GM19035 (cell line): ENCODE data around the gene MYLK.
"Not testable (repeated sequence)": the region's sequence is repeated elsewhere in the genome, so short reads cannot be mapped to it uniquely, and the experiment has no call there.

Source experiments
- ATAC-seq: cut with Tn5 transposase; IDR thresholded peaks from one replicate; pipeline ENCODE4 v1.9.1; 2021; ENCODE audit not compliant: unreplicated experiment

The MYLK gene

DNA sequence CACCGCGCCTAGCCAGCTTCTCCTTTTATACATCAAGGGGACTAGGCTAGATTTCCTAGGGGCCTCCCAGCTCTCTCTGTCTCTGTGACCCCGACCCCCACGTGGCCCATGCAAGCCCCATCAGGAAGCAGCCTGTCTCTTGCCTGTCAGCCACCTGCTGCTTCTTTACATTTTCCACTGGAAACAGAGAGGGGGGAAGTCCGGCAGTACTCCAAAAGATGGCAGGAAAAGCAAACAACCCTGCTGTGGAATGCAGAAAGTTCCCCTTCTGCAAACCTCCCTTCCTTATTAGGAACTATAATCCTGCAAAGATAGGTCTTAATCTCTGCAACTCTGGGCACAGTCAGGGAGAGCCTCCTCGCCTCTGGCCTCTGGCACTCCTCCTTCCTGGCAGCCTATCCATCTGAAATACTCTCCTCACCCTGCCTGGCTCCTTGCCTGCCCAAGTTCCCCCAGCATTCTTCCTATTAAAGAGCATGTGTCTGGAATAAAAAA is 251.9 kb downstream of the MYLK start:
- ATAC-seq: no peak

- ATAC-seq: no peak
These were observed 254.4 kb downstream of the MYLK start for GRCh38 chr3:123629747-123630047.

GRCh38 chr3:123628996-123629746 is 255.0 kb downstream of the MYLK start:
- no peak for ATAC-seq

DNA sequence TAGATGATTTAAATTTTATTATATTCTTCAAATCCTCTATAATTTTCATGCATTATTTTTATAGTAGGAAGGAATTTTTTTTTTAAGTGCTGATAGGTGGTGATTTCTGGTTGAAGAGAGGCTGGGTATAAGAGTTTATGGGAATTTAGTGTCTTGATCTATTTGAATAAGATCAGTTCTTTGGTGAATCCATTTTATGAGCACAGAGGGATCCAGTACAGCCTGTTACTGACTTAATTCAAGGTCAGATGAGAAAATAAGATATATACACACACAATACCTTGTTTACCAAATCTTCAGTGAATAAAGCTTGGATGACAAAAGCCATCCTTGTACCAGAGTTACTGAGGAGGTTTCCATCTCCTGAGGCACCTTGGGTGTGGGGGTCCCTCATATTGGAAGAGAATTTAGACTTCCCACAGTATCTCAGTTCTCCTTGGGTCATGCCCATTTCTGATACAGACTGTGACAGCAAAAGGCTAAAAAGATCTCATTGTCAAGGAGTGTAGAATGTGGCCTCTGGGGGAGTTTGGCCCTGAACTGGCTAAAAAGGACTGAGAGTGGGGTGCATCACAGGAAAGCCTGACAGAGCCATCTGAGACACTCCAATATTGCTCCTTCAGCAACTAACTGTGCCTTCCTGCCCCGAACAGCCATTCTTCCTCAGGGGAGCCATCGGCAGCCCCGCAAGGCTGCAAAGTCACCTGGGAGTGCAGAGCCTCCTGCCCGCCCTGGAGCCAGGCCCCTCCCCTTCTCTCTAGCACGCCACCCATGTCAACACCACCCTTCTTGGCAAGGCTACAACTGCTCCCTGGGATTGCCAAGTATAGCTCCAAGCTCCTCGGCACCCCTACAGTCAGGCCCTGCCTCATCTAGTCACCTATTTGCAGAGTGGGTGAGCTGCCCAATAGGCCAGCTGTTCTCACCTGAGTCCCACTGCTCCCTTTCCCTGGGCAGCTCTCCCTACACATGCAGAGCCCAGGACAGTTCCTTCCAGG is 256.2 kb downstream of the MYLK start:
- ATAC-seq: no peak

- no peak for ATAC-seq
These were observed 257.3 kb downstream of the MYLK start for GRCh38 chr3:123626881-123627280.

DNA sequence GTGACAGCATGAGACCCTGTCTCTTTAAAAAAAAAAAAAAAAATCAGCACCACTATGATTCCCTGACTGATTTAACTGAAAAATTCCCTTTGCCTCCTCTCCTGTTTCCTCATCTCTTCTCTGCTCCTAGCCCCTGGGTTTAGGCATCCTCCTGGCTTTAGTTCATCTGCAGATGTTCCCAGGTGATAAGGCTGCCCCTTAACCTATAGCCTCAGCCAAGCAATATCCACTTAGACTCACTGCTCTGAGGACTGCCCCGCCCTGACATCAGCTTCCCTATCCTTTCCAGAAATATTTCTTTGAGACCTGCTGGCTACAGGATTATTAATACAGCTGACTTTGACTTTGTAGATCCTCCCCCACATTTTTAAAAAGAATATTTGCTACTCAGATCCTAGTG is 259.8 kb downstream of the MYLK start:
- ATAC-seq: no peak

- ATAC-seq: no peak
These were observed 260.7 kb downstream of the MYLK start for GRCh38 chr3:123623346-123623880.

DNA sequence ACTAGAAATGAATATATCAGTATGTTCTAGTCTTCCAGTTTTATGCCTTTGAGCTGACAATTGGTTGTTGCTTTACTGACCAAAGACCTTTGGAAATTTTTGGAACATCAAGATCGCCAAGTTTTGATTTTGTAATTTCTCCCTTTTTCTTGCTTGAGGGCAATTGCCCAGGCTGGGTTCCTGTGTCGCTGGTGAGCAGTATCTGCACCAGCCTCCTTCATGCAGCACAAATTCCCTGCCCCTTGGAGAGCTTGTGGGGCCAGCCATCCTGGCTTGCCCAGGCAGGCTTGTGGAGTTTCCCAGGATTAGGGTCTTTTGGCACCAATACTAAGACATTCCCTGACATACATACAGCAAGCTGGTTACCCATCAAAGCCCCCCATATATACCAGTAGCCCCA is 261.4 kb downstream of the MYLK start:
- ATAC-seq: no peak

GRCh38 chr3:123621850-123622189 is 262.3 kb downstream of the MYLK start:
- ATAC-seq: no peak

GRCh38 chr3:123621186-123621849 is 262.8 kb downstream of the MYLK start:
- no peak for ATAC-seq

GRCh38 chr3:123620343-123620742 is 263.8 kb downstream of the MYLK start:
- no peak for ATAC-seq

- no peak for ATAC-seq
These were observed 265.2 kb downstream of the MYLK start for GRCh38 chr3:123618768-123619484.

GRCh38 chr3:123618076-123618708 is 265.9 kb downstream of the MYLK start:
- ATAC-seq: no peak

- ATAC-seq: no peak
These were observed 267.5 kb downstream of the MYLK start for GRCh38 chr3:123616593-123616992.

DNA sequence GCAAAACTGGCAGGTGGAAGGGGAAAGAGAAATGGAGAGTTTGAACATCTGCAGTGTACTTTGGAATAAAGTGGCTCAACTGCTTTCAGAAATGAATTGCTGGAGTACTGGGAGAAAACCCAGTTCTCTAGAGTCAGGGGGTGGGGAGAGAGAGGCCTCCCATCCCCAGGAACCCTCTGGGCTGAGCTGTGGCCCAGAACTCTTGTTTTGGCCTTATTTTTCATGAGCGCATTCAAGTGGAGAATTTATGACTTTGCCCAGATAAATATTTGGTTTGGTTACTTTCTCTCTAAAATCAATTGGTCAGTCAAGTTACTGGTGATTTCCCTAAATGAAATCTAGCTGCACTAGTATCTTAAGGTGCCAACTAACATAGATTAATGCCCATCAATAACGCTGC is 270.6 kb downstream of the MYLK start:
- no peak for ATAC-seq

DNA sequence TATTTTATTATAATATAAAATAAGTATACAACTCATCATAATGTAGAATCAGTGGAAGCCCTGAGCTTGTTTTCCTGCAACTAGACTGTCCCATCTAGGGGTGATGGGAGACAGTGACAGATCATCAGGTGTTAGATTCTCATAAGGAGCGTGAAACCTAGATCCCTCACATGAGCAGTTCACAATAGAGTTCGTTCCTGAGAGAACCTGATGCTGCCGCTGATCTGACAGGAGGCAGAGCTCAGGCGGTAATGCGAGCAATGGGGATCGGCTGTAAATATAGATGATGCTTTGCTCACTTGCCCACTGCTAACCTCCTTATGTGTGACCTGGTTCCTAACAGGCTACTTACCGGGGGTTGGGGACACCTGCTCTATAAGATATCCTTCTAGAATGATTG is 272.5 kb downstream of the MYLK start:
- not testable (repeated sequence) for ATAC-seq

DNA sequence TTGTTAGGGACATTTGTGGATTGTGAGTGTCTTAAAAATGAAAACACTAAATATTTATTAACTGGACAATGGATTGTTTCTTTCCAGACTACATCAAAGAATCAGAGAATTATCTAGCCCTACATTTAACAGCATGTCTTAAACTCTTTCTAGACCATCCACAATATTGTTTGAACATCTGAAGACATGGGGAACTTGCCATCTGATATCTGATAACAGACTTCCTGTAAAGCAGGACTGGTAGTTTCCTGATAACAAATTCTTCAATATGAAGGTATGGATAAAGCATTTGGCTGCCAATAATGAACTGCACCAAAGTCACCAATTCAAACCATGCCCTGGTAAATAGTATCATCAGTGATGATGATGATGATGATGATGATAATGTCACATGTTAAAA is 273.1 kb downstream of the MYLK start:
- no peak for ATAC-seq

DNA sequence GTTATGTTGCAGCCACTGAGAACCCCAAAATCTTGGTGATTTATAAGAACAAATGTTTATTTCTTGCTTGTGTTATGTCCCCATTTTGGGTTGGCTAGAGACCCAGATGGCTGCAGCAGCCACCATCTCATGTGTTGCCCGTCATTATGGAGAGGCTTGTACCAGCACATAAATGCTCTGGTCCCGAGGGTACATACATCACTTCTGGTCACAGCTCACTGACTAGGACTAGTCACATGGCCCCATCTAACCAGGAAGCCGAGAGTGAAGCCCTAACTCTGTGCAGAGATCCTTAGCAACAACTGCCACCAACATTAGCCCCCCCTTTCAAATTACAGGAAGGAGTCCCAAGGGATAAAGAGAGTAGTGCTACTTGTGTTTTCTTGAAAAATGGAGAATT is 273.8 kb downstream of the MYLK start:
- ATAC-seq: no peak

DNA sequence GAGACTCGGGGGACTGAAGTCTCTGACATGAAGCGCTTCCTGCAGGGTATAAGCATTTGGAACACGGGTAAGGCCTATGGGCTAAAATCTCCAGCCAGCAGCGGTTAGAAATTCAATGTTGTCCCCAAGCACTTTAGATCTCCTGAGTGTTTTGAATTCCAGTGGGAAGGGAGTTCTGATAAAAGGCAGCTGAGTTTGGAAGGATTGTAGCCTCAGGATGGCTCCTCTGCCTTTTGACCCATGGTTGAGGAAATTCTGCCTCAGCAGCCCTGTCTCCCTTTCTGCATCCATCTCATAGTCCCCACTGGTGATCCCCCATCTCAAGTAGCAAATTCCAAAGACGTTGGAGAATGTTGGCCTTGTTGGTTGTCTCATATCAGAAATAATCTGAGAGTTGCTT is 275.1 kb downstream of the MYLK start:
- no peak for ATAC-seq

GRCh38 chr3:123608263-123608937 is 275.7 kb downstream of the MYLK start:
- ATAC-seq: no peak
